Panc1 (cell line): ENCODE measurements around the gene PSORS1C2.

ENCODE experiments used
- CTCF ChIP-seq: fragments of 450-650 bp; IDR thresholded peaks from 2 replicates; pipeline ENCODE4 v1.5.1; 2017; ENCODE audit warnings: mild to moderate bottlenecking
- POLR2AphosphoS5 ChIP-seq: IDR thresholded peaks from 2 replicates; pipeline ENCODE4 v1.6.1; 2012; ENCODE audit warnings: mild to moderate bottlenecking, low read depth, low read length, moderate library complexity
- REST ChIP-seq, 2 experiments: IDR thresholded peaks; 2 replicates each; pipeline ENCODE4 v1.6.1; 2011 to 2012; ENCODE audit warnings: low read depth in 2 of 2, control low read depth in 1 of 2, low read length in 1 of 2, mild to moderate bottlenecking in 1 of 2, moderate library complexity in 1 of 2; ENCODE audit not compliant: insufficient read depth in 1 of 2
- SIN3A ChIP-seq: IDR thresholded peaks from 2 replicates; pipeline ENCODE4 v1.6.1; 2012; ENCODE audit warnings: low read depth, mild to moderate bottlenecking, low read length, moderate library complexity, borderline replicate concordance; ENCODE audit not compliant: insufficient read depth
- TCF7L2 ChIP-seq: IDR thresholded peaks from 2 replicates; pipeline ENCODE4 v1.6.1; 2011; ENCODE audit warnings: mild to moderate bottlenecking, low read depth, low read length, inconsistent platforms

- TF ChIP-seq CTCF (no peak), POLR2AphosphoS5 (no peak), REST (IDR thresholded peaks at IDR 0.05; ENCODE audit: insufficient read depth in 1 of 2, low read depth in 2 of 2, low read length in 1 of 2) (no peak), TCF7L2 (no peak), SIN3A (no peak)
Observed at GRCh38 chr6:31144296-31144969, 5.6 kb upstream of the PSORS1C2 start.
